Endothelial cell of umbilical vein (primary cell): ENCODE results near the gene TMEFF1.

Experiments used
- CTCF ChIP-seq, 2 donors: IDR thresholded peaks; 1 replicate in 1 of 2; 2 replicates in 1 of 2; pipeline ENCODE4 v1.5.1; 2011; ENCODE audit warnings: low read length in 2 of 2, mild to moderate bottlenecking in 2 of 2, moderate library complexity in 2 of 2, control low read depth in 1 of 2, inconsistent platforms in 1 of 2, low read depth in 1 of 2; ENCODE audit not compliant: insufficient read depth in 1 of 2; ENCODE audit errors: extremely low read depth in 1 of 2
- POLR2A ChIP-seq: IDR thresholded peaks from 2 replicates; pipeline ENCODE4 v1.6.1; 2012; ENCODE audit warnings: low read depth, mild to moderate bottlenecking, control low read depth, low read length
- POLR2AphosphoS5 ChIP-seq: IDR thresholded peaks from 2 replicates; pipeline ENCODE4 v1.6.1; 2012; ENCODE audit warnings: low read depth, mild to moderate bottlenecking, control low read depth, low read length, moderate library complexity; ENCODE audit not compliant: insufficient read depth

GRCh38 chr9:100605405-100605804, 132.5 kb downstream of the TMEFF1 start:
- TF ChIP-seq CTCF (IDR thresholded peaks at IDR 0.05; ENCODE audit: extremely low read depth in 1 of 2, insufficient read depth in 1 of 2, low read depth in 1 of 2, low read length in 2 of 2) (no peak), POLR2AphosphoS5 (no peak), POLR2A (no peak)
